IMR-90 (cell line): ENCODE data around the gene CHAF1B. TPM values are rescaled to one million over a fixed set of nuclear protein-coding genes. Genes with fewer than 3 reads are reported as not detected.

Experiments
- ATAC-seq: fragments of 200-7000 bp; cut with Tn5 transposase; 2 replicates; pipeline ENCODE4 v1.9.1; 2020; ENCODE audit warnings: low read depth, mild to moderate bottlenecking, moderate library complexity
- BruUV-seq: library from RNA; stranded (reverse); fragments of 400-500 nt; replicated peaks from 2 replicates; lab custom pipeline; 2021; lab: Mats Ljungman, UMichigan
- CTCF ChIA-PET: fragments of 300-600 bp; formaldehyde crosslinking; extraction: SDS; loops from one replicate; lab custom pipeline; 2021; ENCODE audit warnings: antibody characterized with exemption; lab: Yijun Ruan, JAX
- POLR2A ChIA-PET: fragments of 300-600 bp; sonication (Branson Sonifier 250); formaldehyde crosslinking; loops from one replicate; lab custom pipeline; 2022; ENCODE audit warnings: antibody characterized with exemption; ENCODE audit not compliant: unreplicated experiment; lab: Charles Lee
- DNase-seq: peaks from one replicate; pipeline ENCODE4 v3.0.0; 2013
- H2AFZ ChIP-seq: replicated peaks from 2 replicates; pipeline ENCODE3; 2013; ENCODE audit warnings: low read length, mild to moderate bottlenecking; ENCODE audit not compliant: poor library complexity
- H2AK5ac ChIP-seq: 2 replicates; pipeline ENCODE4 v1.6.1; 2013; ENCODE audit warnings: low read depth, low read length, inconsistent platforms
- H2AK9ac ChIP-seq: replicated peaks from 2 replicates; pipeline ENCODE3; 2013; ENCODE audit warnings: mild to moderate bottlenecking, low read depth, low read length, moderate library complexity; ENCODE audit not compliant: poor library complexity
- H2BK120ac ChIP-seq: 2 replicates; pipeline ENCODE4 v1.6.1; 2013; ENCODE audit warnings: low read depth, low read length, inconsistent platforms
- H2BK15ac ChIP-seq: 3 replicates; pipeline ENCODE4 v1.6.1; 2013; ENCODE audit warnings: low read depth, low read length, inconsistent platforms
- H2BK20ac ChIP-seq: 2 replicates; pipeline ENCODE4 v1.6.1; 2013; ENCODE audit warnings: low read depth, mild to moderate bottlenecking, inconsistent platforms, low read length, moderate library complexity
- H2BK5ac ChIP-seq: 2 replicates; pipeline ENCODE4 v1.6.1; 2013; ENCODE audit warnings: mild to moderate bottlenecking, low read depth, low read length, inconsistent platforms; ENCODE audit not compliant: poor library complexity, severe bottlenecking
- H3K14ac ChIP-seq: replicated peaks from 2 replicates; pipeline ENCODE4 v1.6.1; 2013; ENCODE audit warnings: low read depth, low read length, inconsistent platforms
- H3K18ac ChIP-seq: 2 replicates; pipeline ENCODE4 v1.6.1; 2013; ENCODE audit warnings: low read depth, low read length, control low read depth
- H3K23ac ChIP-seq: 2 replicates; pipeline ENCODE4 v1.6.1; 2013; ENCODE audit warnings: low read depth, low read length, inconsistent platforms
- H3K27ac ChIP-seq: 2 replicates; pipeline ENCODE4 v1.5.1; 2013; ENCODE audit warnings: mild to moderate bottlenecking, control low read depth, low read length; ENCODE audit not compliant: insufficient read depth
- H3K27me3 ChIP-seq: 2 replicates; pipeline ENCODE4 v1.6.1; 2013; ENCODE audit warnings: low read length; ENCODE audit not compliant: control insufficient read depth, insufficient read depth
- H3K36me3 ChIP-seq: 2 replicates; pipeline ENCODE4 v1.6.1; 2013; ENCODE audit warnings: low read length, mixed read lengths; ENCODE audit not compliant: control insufficient read depth, insufficient read depth
- H3K4ac ChIP-seq: 2 replicates; pipeline ENCODE4 v1.6.1; 2013; ENCODE audit warnings: low read depth, low read length, inconsistent platforms
- H3K4me1 ChIP-seq: 2 replicates; pipeline ENCODE4 v1.6.1; 2013; ENCODE audit warnings: low read length, mixed read lengths; ENCODE audit not compliant: control insufficient read depth, insufficient read depth
- H3K4me2 ChIP-seq: 2 replicates; pipeline ENCODE4 v1.6.1; 2013; ENCODE audit warnings: low read depth, mild to moderate bottlenecking, control low read depth, low read length, moderate library complexity
- H3K4me3 ChIP-seq: 2 replicates; pipeline ENCODE4 v1.5.1; 2013; ENCODE audit warnings: low read depth, mild to moderate bottlenecking, control low read depth, low read length, moderate library complexity; ENCODE audit not compliant: insufficient read depth
- H3K56ac ChIP-seq: 2 replicates; pipeline ENCODE4 v1.6.1; 2013; ENCODE audit warnings: low read length, inconsistent platforms; ENCODE audit not compliant: insufficient read depth; ENCODE audit errors: extremely low read depth
- H3K79me1 ChIP-seq, 2 experiments: 2 replicates each; pipeline ENCODE4 v1.6.1; 2013; ENCODE audit warnings: low read length in 2 of 2, inconsistent platforms in 1 of 2, low read depth in 1 of 2
- H3K9ac ChIP-seq: 2 replicates; pipeline ENCODE4 v1.6.1; 2013; ENCODE audit warnings: low read depth, low read length, control low read depth
- H3K9me1 ChIP-seq: 2 replicates; pipeline ENCODE4 v1.6.1; 2013; ENCODE audit warnings: low read length, inconsistent platforms; ENCODE audit not compliant: insufficient read depth
- H3K9me3 ChIP-seq: 2 replicates; pipeline ENCODE4 v1.6.1; 2013; ENCODE audit warnings: low read length; ENCODE audit not compliant: control insufficient read depth, insufficient read depth
- H4K20me1 ChIP-seq: 2 replicates; pipeline ENCODE4 v1.6.1; 2013; ENCODE audit warnings: low read length, inconsistent platforms; ENCODE audit not compliant: insufficient read depth
- H4K5ac ChIP-seq: 2 replicates; pipeline ENCODE4 v1.6.1; 2013; ENCODE audit warnings: mild to moderate bottlenecking, low read depth, low read length, control low read depth
- H4K8ac ChIP-seq, 2 experiments: 2 replicates each; pipeline ENCODE4 v1.6.1; 2013; ENCODE audit warnings: low read depth in 2 of 2, low read length in 2 of 2, control low read depth in 1 of 2, inconsistent platforms in 1 of 2
- H4K91ac ChIP-seq: 2 replicates; pipeline ENCODE4 v1.6.1; 2013; ENCODE audit warnings: low read depth, low read length, inconsistent platforms; ENCODE audit not compliant: insufficient read depth
- BHLHE40 ChIP-seq: fragments of 150-350 bp; IDR thresholded peaks from 2 replicates; pipeline ENCODE4 v1.6.1; 2016; ENCODE audit warnings: mild to moderate bottlenecking, low read depth, low read length
- CHD1 ChIP-seq: IDR thresholded peaks from 2 replicates; pipeline ENCODE4 v1.6.1; 2012; ENCODE audit warnings: low read depth, low read length, improper control_type of control experiment
- FOS ChIP-seq: fragments of 150-350 bp; IDR thresholded peaks from 2 replicates; pipeline ENCODE4 v1.6.1; 2016; ENCODE audit warnings: low read depth, low read length
- MAFK ChIP-seq: IDR thresholded peaks from 2 replicates; pipeline ENCODE4 v1.6.1; 2012; ENCODE audit warnings: low read depth, low read length, improper control_type of control experiment
- MAZ ChIP-seq: IDR thresholded peaks from 2 replicates; pipeline ENCODE4 v1.6.1; 2012; ENCODE audit warnings: low read depth, mild to moderate bottlenecking, low read length, improper control_type of control experiment, moderate library complexity, borderline replicate concordance
- MXI1 ChIP-seq: IDR thresholded peaks from 2 replicates; pipeline ENCODE4 v1.6.1; 2012; ENCODE audit warnings: low read depth, mild to moderate bottlenecking, low read length, moderate library complexity, borderline replicate concordance
- NFE2L2 ChIP-seq: fragments of 150-350 bp; IDR thresholded peaks from 2 replicates; pipeline ENCODE4 v1.6.1; 2016; ENCODE audit warnings: low read depth, mild to moderate bottlenecking, low read length
- RAD21 ChIP-seq: IDR thresholded peaks from 2 replicates; pipeline ENCODE4 v1.6.1; 2012; ENCODE audit warnings: low read length, improper control_type of control experiment
- RCOR1 ChIP-seq: IDR thresholded peaks from 2 replicates; pipeline ENCODE4 v1.6.1; 2012; ENCODE audit warnings: mild to moderate bottlenecking, low read length, improper control_type of control experiment; ENCODE audit not compliant: insufficient replicate concordance
- RFX5 ChIP-seq: IDR thresholded peaks from 2 replicates; pipeline ENCODE4 v1.8.0; 2012; ENCODE audit warnings: low read depth, mild to moderate bottlenecking, low read length, moderate library complexity
- SMC3 ChIP-seq: fragments of 150-350 bp; IDR thresholded peaks from 2 replicates; pipeline ENCODE4 v1.6.1; 2016; ENCODE audit warnings: low read depth, mild to moderate bottlenecking, antibody characterized with exemption, low read length, moderate library complexity
- WGBS, 2 experiments: methylation state at CpG; one replicate each; pipeline versions ENCODE4 v1.1.5 to v1.1.7; 2013; ENCODE audit warnings: missing lambda C conversion rate in 2 of 2; ENCODE audit not compliant: insufficient read length in 1 of 2; ENCODE audit errors: extremely low coverage in 2 of 2; 5-methylcytosine and 5-hydroxymethylcytosine counted together
- dilution Hi-C: fragments of 300-500 bp; cut with HindIII; formaldehyde crosslinking; loops from one replicate; pipeline ENCODE4 v1.14.3; 2018; ENCODE audit warnings: low sequenced_read_pairs; ENCODE audit not compliant: unreplicated experiment
- in situ Hi-C: fragments of 300-500 bp; cut with MboI; formaldehyde crosslinking; loops from 3 replicates; pipeline ENCODE4 v1.14.3; 2019; ENCODE audit warnings: low sequenced_read_pairs, inconsistent platforms, mixed read lengths
- intact Hi-C: fragments of 100-400 bp; cut with micrococcal nuclease; formaldehyde crosslinking; loops from 2 replicates; pipeline ENCODE4 v1.10.0; 2022
- polyA plus RNA-seq, 3 experiments: library from polyadenylated mRNA; depleted of rRNA; stranded (reverse); fragments of >200 nt; gene quantifications; 2 replicates each; pipeline ENCODE4 v1.2.3, GENCODE V29; 2012; ENCODE audit warnings: low replicate concordance in 1 of 3
- total RNA-seq: library from RNA; depleted of rRNA; stranded (reverse); fragments of >200 nt; gene quantifications from 2 replicates; pipeline ENCODE4 v1.2.3, GENCODE V29; 2012
- TF ChIP-seq, protein P1 (sequence below): fragments of 150-350 bp; IDR thresholded peaks from 2 replicates; pipeline ENCODE4 v1.6.1; 2017; ENCODE audit warnings: mild to moderate bottlenecking, antibody characterized with exemption, low read length, low read depth

Gene CHAF1B
- total and polyA plus RNA-seq, 2 of the 4 experiments (the other 2 are of a cell fraction): 4.5 to 6.4 TPM

- H3K27me3 ChIP-seq: no peaks in the 10 kb centered on the region
- H3K14ac ChIP-seq: no peak overlapping the region
- intact Hi-C loops (no loop called here), dilution Hi-C loops (no loop called here), in situ Hi-C loops (no loop called here)
- H3K4me1 ChIP-seq: peaks cover 4% of the 10 kb centered on the region; the same call in 1 of the 2 replicates
- no peaks in the 10 kb centered on the region for H3K9me3 ChIP-seq
- H2AFZ ChIP-seq: no peak overlapping the region
- H2BK5ac ChIP-seq: no peak overlapping the region
- TF ChIP-seq SMC3 (no peak), FOS (no peak), MAFK (no peak), CHD1 (no peak), MXI1 (no peak), RAD21 (no peak), NFE2L2 (no peak), BHLHE40 (no peak), MAZ (no peak), RFX5 (no peak), RCOR1 (no peak)
- TF ChIP-seq, protein P1, sequence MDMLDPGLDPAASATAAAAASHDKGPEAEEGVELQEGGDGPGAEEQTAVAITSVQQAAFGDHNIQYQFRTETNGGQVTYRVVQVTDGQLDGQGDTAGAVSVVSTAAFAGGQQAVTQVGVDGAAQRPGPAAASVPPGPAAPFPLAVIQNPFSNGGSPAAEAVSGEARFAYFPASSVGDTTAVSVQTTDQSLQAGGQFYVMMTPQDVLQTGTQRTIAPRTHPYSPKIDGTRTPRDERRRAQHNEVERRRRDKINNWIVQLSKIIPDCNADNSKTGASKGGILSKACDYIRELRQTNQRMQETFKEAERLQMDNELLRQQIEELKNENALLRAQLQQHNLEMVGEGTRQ: no peak
- DNase-seq (no peak), ATAC-seq (no peak)
- H3K36me3 ChIP-seq: no peaks in the 10 kb centered on the region
- H3K56ac ChIP-seq: no peak overlapping the region
- H4K5ac ChIP-seq: no peak overlapping the region
- no peak overlapping the region for H3K9ac ChIP-seq
- H3K4me2 ChIP-seq: no peak overlapping the region
- no peak overlapping the region for H3K4ac ChIP-seq
- no peak overlapping the region for H4K8ac ChIP-seq
- H3K79me1 ChIP-seq: no peaks in the 10 kb centered on the region
- no peak overlapping the region for H3K18ac ChIP-seq
- H3K4me3 ChIP-seq: no peak overlapping the region
- H3K23ac ChIP-seq: no peak overlapping the region
- no peak overlapping the region for H4K91ac ChIP-seq
- H2BK20ac ChIP-seq: no peak overlapping the region
- H3K27ac ChIP-seq: no peak overlapping the region
- 0 out of 2 replicates have a peak, but pooled peaks cover 2% of the 10 kb centered on the region for H3K9me1 ChIP-seq
- ChIA-PET POLR2A (no interaction called here), CTCF (no interaction called here)
- WGBS, 2 experiments: 92% methylated on average over 5 of the region's 8 CpGs; no CpG with 5 or more reads in 1 of the 2 experiments
- no peak overlapping the region for H2BK15ac ChIP-seq
- no peak overlapping the region for H2AK9ac ChIP-seq
- no TSS peak for BruUV-seq
- no peak overlapping the region for H2BK120ac ChIP-seq
- no peaks in the 10 kb centered on the region for H4K20me1 ChIP-seq
- H2AK5ac ChIP-seq: no peak overlapping the region
Measured at GRCh38 chr21:36451506-36451905, 66.3 kb downstream of the CHAF1B start.
